ENCODE results near the gene SNX1. TPM values are rescaled to one million over a fixed set of nuclear protein-coding genes. Genes with fewer than 3 reads are reported as not detected.
A peak's percentile ranks its signal among the peaks of the same experiment; 100 is the strongest.

SNX1 gene
- total RNA-seq, 1 donor from 2014 or later, result 15.3 TPM

DNA sequence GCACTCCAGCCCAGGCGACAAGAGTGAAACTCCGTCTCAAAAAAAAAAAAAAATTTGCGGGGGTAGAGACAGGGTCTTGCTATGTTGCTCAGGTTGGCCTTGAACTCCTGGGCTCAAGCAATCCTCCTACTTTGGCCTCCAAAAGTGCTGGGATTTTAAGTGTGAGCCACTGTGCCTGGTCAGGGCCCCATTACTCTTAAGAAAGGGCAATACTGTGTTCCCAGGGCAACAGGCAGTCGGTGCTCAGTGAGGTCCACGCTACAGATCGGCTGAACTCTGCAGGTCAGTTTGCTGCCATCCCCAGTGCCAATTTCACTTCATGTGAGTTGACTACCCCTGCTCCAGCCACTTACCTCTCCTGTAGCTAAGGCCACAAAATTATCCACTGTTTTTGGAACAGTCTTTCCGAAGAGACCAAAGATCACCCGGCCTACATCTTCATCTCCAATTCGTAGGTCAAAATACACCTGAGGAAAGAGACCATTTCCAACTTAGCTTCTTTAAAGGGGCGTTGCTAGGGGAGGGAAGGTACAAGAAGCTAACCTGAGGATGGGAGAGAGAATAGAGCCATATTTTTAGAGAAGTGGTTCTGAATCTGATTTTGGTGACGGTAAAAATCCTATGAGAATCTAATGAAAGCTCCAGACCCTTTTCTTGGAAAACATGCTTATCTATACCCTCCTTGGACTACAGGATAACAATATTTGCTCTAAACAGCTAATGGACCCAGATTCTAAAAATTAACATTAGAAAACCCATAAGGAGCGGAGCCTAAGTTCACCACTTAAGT is 66.1 kb downstream of the SNX1 start:
- peak overlapping the region; percentile 77 for H3K4me3 ChIP-seq (ENCODE audit: low read depth, low read length)
- no peak for TF ChIP-seq CTCF (conservative IDR thresholded peaks at IDR 0.05; ENCODE audit: low read depth, low read length)
- DNase-seq (ENCODE audit: low read depth), result no peak

GRCh38 chr15:64162478-64162868 is 66.7 kb downstream of the SNX1 start:
- H3K4me3 ChIP-seq (ENCODE audit: low read depth, low read length), result peak overlapping the region; percentile 77
- no peak for TF ChIP-seq CTCF (conservative IDR thresholded peaks at IDR 0.05; ENCODE audit: low read depth, low read length)
- DNase-seq (ENCODE audit: low read depth), result no peak

DNA sequence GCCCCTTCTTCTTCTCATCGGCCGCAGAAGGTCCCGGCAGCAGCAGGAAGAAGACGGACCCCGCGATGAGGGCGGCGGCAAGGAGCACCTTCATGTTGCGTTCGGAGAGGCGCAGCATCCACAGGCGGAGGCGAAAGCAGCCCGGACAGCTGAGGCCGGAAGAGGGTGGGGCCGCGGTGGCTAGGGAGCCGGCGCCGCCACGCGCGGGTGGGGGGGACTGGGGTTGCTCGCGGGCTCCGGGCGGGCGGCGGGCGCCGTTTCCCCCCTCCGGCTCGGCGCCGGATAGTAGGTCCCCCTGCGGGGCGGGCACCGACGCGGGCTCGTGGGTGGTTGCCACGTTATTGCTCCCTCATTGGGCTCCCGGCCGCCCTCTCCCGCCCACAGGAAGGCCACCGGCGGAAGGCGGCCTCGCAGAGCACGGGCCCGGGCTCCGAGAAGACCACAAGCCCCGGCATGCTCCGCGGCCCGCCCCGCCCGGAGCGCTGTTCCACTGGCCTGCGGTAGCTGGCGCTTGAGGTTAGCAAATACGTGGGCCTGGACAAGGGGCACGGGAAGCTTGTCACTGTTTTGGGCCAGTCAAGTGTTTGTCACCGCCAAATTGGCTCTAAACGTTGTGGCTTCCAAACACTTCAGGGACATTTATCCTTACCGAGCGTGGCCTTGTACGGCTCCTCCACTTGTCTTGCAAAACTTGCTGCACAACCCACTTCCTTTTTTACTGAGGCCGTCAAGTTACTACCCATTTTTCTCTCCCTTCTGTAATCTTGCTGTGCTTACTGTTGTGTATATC is 67.3 kb downstream of the SNX1 start, which contains the start of gene PPIB:
Gene PPIB (minus strand): TSS at position 154 of the 790 bp plus-strand sequence. CDS start 36 bp downstream, at position 118.
- H3K4me3 ChIP-seq (ENCODE audit: low read depth, low read length), result peak within 1 kb of the TSS; percentile 77
- DNase-seq (ENCODE audit: low read depth), result peak; percentile 43
- peak; percentile 41 for TF ChIP-seq CTCF (conservative IDR thresholded peaks at IDR 0.05; ENCODE audit: low read depth, low read length)

- peak overlapping the region; percentile 46 for H3K4me3 ChIP-seq (ENCODE audit: low read depth, low read length)
- DNase-seq (ENCODE audit: low read depth), result peak; percentile 55
- no peak for TF ChIP-seq CTCF (conservative IDR thresholded peaks at IDR 0.05; ENCODE audit: low read depth, low read length)
Measured at GRCh38 chr15:64163659-64164362, 68.0 kb downstream of the SNX1 start.

- DNase-seq (ENCODE audit: low read depth), result no peak
- TF ChIP-seq CTCF (conservative IDR thresholded peaks at IDR 0.05; ENCODE audit: low read depth, low read length), result no peak
- no peak overlapping the region for H3K4me3 ChIP-seq (ENCODE audit: low read depth, low read length)
Measured at GRCh38 chr15:64164436-64164835, 68.7 kb downstream of the SNX1 start.

DNA sequence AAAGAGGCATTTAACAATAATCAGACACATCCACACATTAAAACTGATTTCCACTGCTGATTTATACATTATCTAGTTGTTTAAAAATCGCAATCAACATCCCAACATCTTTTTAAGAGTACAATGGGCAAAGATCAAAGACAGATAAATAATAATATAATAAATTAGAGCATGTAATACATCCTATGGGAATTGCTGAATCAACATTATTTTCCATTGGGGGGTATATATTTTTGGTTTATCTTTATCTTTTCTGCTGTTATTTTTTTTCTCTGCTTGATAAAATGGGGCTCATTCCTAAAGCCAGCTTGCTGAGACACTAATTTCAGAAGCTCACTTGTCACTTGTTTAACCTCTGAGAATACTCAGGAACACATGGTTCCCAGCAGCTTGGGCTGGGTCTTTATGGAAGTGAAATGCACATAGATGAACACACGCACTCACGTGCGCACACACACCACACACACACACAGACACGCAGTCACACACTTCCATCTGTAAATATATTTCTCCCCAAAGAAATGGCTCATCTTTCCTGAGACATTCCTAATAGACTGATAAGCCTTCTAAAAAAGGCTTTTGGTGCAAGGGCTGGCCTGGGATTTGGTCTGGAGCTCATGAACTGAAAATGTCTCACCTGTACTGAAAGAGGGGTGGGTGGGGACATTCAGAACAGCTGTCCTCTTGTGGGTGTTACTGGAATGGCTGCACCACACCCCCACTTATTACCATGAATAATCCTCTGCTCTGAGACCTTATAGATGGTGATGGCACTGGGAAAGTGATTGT is 70.5 kb downstream of the SNX1 start:
- H3K4me3 ChIP-seq (ENCODE audit: low read depth, low read length), result no peak overlapping the region
- no peak for TF ChIP-seq CTCF (conservative IDR thresholded peaks at IDR 0.05; ENCODE audit: low read depth, low read length)
- DNase-seq (ENCODE audit: low read depth), result no peak

Measured in epithelial cell of proximal tubule (primary cell).